ENCODE data around the gene ST6GALNAC2.

DNA sequence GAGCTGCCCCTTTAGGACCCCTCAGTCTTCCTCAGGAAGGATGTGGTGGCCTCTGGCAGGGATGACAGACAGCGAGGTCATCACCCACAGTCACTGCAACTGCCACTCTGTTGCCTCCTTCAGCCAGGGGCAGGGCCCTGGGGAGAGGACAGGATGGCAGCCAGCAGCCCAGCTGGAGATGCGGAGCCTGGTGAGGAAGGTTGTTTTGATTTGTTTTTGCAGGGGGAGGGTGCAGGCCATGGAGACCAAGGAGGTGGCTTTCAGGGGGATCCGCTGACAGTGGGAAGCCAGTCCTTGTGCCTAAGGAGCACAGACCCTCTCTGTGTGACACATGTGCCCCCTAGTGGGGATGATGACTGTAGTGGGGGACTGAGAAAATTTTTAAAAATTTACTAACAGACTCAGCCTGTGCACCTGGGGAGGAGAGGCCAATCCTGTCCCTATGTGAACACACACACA lies 38.4 kb downstream of the ST6GALNAC2 start:
- TF ChIP-seq, protein P1, sequence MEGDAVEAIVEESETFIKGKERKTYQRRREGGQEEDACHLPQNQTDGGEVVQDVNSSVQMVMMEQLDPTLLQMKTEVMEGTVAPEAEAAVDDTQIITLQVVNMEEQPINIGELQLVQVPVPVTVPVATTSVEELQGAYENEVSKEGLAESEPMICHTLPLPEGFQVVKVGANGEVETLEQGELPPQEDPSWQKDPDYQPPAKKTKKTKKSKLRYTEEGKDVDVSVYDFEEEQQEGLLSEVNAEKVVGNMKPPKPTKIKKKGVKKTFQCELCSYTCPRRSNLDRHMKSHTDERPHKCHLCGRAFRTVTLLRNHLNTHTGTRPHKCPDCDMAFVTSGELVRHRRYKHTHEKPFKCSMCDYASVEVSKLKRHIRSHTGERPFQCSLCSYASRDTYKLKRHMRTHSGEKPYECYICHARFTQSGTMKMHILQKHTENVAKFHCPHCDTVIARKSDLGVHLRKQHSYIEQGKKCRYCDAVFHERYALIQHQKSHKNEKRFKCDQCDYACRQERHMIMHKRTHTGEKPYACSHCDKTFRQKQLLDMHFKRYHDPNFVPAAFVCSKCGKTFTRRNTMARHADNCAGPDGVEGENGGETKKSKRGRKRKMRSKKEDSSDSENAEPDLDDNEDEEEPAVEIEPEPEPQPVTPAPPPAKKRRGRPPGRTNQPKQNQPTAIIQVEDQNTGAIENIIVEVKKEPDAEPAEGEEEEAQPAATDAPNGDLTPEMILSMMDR (IDR thresholded peaks at IDR 0.05) = peak; percentile 54 to 69 (median 58)
- no peak for TF ChIP-seq POLR2AphosphoS5 (IDR thresholded peaks at IDR 0.05)
- no peak for TF ChIP-seq EP300 (IDR thresholded peaks at IDR 0.05; ENCODE audit: low read depth)
